ENCODE measurements around the gene CDHR1. TPM values are rescaled to one million over a fixed set of nuclear protein-coding genes. Genes with fewer than 3 reads are reported as not detected.

The CDHR1 gene
- total and polyA plus RNA-seq, 2 donors from 2014 or later: 0.47 to 1.1 TPM

DNA sequence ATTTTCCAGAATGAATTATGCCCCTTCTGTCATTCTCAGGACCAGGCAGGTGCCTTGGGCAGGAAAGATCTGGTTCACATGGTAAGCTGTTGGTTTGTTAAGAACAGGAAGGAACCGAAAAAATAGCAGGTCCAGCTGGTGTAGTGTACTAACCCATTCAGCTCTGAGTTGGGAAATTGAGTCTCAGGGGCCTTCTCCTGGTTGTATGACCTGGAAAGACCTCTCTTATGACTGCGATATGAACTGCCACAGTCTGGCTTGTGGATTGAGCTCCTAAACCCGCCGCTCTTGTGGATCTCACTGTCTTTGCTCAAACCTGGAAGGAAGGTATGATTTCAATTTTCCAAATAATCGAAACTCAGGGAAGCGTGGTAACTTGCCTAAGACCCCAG lies 42.5 kb downstream of the CDHR1 start:
- no peaks in the 10 kb centered on the region for H3K4me1 ChIP-seq (ENCODE audit: control insufficient read depth in 2 of 3, insufficient read depth in 2 of 3, low read depth in 1 of 3, low read length in 3 of 3)
- H3K9ac ChIP-seq (ENCODE audit: low read length in 3 of 3): no peak overlapping the region
- FAIRE-seq: no peak
- TF ChIP-seq, protein P1, sequence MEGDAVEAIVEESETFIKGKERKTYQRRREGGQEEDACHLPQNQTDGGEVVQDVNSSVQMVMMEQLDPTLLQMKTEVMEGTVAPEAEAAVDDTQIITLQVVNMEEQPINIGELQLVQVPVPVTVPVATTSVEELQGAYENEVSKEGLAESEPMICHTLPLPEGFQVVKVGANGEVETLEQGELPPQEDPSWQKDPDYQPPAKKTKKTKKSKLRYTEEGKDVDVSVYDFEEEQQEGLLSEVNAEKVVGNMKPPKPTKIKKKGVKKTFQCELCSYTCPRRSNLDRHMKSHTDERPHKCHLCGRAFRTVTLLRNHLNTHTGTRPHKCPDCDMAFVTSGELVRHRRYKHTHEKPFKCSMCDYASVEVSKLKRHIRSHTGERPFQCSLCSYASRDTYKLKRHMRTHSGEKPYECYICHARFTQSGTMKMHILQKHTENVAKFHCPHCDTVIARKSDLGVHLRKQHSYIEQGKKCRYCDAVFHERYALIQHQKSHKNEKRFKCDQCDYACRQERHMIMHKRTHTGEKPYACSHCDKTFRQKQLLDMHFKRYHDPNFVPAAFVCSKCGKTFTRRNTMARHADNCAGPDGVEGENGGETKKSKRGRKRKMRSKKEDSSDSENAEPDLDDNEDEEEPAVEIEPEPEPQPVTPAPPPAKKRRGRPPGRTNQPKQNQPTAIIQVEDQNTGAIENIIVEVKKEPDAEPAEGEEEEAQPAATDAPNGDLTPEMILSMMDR (IDR thresholded peaks at IDR 0.05; ENCODE audit: borderline replicate concordance, extremely low read depth, insufficient read depth): no peak
- no peaks in the 10 kb centered on the region for H3K36me3 ChIP-seq (ENCODE audit: control insufficient read depth in 2 of 3, insufficient read depth in 3 of 3, low read length in 3 of 3)
- H3K27ac ChIP-seq (ENCODE audit: low read depth in 2 of 2, low read length in 2 of 2): no peak overlapping the region
- H3K4me3 ChIP-seq (ENCODE audit: low read length in 3 of 3): no peak overlapping the region
- H3K27me3 ChIP-seq (ENCODE audit: control insufficient read depth, insufficient read depth, low read length): no peaks in the 10 kb centered on the region
- DNase-seq: no peak
- intact Hi-C loops (cut with DNase I): no loop called here
- H3K9me3 ChIP-seq (ENCODE audit: control insufficient read depth in 2 of 3, insufficient read depth in 1 of 3, low read length in 3 of 3): no peaks in the 10 kb centered on the region

DNA sequence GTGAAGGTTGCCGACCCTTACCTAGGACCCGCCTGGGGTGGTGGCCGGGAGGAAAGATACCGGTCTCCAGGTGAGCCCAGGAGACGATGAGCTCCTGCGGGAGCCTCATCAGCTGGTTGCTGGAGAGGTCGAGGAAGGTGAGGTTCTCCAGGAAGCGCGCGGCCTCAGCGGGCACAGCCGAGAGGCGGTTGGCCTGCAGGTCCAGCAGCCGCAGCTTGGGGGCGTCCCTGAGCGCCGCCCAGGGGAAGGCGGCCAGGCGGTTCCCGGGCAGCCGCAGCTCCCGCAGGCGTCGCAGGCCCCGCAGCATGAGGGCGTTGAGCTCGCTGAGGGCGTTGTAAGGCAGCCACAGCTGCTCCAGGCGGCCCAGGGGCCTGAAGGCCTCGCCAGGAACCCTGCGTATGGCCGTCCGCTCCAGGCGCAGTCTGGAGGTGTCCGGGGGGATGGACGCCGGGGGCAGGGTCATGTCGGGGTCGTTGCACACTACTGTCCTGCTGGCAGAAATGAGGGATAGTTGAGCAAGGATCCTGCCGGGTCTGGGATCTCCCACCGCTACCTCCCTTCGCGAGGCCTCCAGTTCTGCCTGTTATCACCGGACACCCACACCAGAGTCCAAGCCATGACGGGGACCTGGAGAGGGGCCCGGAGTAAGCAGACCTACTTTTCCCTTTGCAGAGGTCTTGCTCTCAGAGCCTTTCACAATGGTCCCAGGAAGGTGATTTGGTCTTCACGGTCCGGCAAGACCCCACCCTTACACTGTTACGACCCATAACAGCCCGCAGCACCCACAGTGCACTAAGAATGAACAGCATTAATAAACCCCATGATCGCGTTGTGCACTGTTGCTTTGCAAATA lies 43.1 kb downstream of the CDHR1 start:
- Histone ChIP-seq H3K9me3 (ENCODE audit: control insufficient read depth in 2 of 3, insufficient read depth in 1 of 3, low read length in 3 of 3) (no peaks in the 10 kb centered on the region), H3K36me3 (ENCODE audit: control insufficient read depth in 2 of 3, insufficient read depth in 3 of 3, low read length in 3 of 3) (no peaks in the 10 kb centered on the region), H3K27ac (ENCODE audit: low read depth in 2 of 2, low read length in 2 of 2) (no peak overlapping the region), H3K4me3 (ENCODE audit: low read length in 3 of 3) (no peak overlapping the region), H3K27me3 (ENCODE audit: control insufficient read depth, insufficient read depth, low read length) (no peaks in the 10 kb centered on the region), H3K9ac (ENCODE audit: low read length in 3 of 3) (no peak overlapping the region), H3K4me1 (ENCODE audit: control insufficient read depth in 2 of 3, insufficient read depth in 2 of 3, low read depth in 1 of 3, low read length in 3 of 3) (no peaks in the 10 kb centered on the region)
- intact Hi-C loops (cut with DNase I): no loop called here
- TF ChIP-seq, protein P1 (IDR thresholded peaks at IDR 0.05; ENCODE audit: borderline replicate concordance, extremely low read depth, insufficient read depth): no peak
- DNase-seq: no peak
- FAIRE-seq: no peak

DNA sequence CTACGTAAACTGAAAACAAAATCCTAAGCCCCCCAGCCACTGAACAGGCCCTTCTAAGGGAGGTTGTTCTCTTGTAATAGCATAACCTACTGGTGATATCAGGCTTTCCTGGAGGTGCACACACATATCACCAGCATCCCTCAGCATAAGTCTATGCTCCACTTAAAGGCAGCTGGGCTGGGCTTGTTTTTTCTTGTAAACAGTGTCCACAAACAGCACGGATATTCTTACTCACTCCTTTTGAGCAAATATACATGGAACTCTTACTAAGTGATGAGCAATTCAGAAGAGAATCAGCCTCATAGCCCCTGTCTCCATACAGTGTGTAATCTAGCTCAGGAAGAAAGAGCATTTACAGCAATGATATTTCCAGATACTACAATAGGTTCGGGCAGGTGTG lies 44.6 kb downstream of the CDHR1 start:
- intact Hi-C loops (cut with DNase I): no loop called here
- Histone ChIP-seq H3K4me1 (ENCODE audit: control insufficient read depth in 2 of 3, insufficient read depth in 2 of 3, low read depth in 1 of 3, low read length in 3 of 3) (no peaks in the 10 kb centered on the region), H3K36me3 (ENCODE audit: control insufficient read depth in 2 of 3, insufficient read depth in 3 of 3, low read length in 3 of 3) (no peaks in the 10 kb centered on the region), H3K4me3 (ENCODE audit: low read length in 3 of 3) (no peak overlapping the region), H3K9me3 (ENCODE audit: control insufficient read depth in 2 of 3, insufficient read depth in 1 of 3, low read length in 3 of 3) (no peaks in the 10 kb centered on the region), H3K27me3 (ENCODE audit: control insufficient read depth, insufficient read depth, low read length) (no peaks in the 10 kb centered on the region), H3K9ac (ENCODE audit: low read length in 3 of 3) (no peak overlapping the region), H3K27ac (ENCODE audit: low read depth in 2 of 2, low read length in 2 of 2) (no peak overlapping the region)
- DNase-seq (no peak), FAIRE-seq (no peak)
- TF ChIP-seq, protein P1 (IDR thresholded peaks at IDR 0.05; ENCODE audit: borderline replicate concordance, extremely low read depth, insufficient read depth): no peak

All from kidney (tissue), 14 donors.